Stimulated activated CD4-positive, alpha-beta T cell treated with anti-CD3 and anti-CD28 coated beads, TNF-alpha, amount 100 ng/mL, for 4 hours (primary cell): ENCODE measurements around the gene TENT4B.
"Not testable (repeated sequence)": the region's sequence is repeated elsewhere in the genome, so short reads cannot be mapped to it uniquely, and the experiment has no call there.

Source experiments
- DNase-seq, 3 experiments: peaks; one replicate each; pipeline ENCODE4 v3.0.0-alpha.2; 2020; ENCODE audit warnings: low read depth in 3 of 3

The TENT4B gene

DNA sequence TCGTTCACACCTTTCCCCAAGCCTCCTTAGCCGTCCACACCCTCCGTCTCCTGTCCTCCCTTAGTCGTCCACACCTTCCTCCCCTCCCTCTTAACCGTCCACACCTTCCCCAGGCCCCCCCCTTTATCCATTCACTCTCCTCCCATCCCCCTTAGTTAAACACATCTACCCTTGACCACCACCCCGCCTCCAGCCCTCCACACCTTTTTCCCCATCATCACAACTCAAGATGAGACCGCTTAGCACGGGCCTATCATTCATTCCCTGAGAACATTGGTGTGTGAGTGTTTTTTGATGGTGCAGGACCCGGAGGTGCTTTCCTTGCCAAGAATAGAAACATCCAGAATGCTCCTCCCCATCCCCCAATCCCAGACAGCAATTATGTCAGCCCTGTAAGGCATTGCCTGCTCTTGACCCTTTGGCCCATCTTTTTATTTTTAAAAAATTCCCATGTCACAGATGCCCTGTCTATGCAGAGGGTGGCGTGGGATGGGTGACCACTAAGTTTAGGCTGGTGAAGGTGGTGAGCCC lies 1.4 kb downstream of the TENT4B start:
- DNase-seq = no peak

DNA sequence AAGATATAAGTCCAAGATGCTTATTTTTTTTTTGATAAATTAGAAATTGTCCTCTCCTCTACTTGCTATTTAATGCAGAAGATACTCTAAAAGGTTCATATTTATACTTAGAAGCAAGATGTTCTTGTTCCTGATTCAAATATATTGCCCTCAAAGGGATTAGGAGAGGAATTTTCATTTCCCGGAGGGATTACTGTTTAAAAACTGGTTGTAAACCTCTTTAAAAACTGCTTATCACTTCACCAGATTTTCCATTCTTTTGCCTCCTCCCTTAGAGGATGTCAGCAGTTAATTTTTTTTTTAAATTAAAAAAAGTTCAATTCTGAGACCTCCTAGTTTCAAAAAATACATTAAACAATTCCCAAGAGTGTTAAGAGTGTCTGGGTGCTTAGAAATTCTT lies 2.8 kb downstream of the TENT4B start:
- DNase-seq = no peak

DNA sequence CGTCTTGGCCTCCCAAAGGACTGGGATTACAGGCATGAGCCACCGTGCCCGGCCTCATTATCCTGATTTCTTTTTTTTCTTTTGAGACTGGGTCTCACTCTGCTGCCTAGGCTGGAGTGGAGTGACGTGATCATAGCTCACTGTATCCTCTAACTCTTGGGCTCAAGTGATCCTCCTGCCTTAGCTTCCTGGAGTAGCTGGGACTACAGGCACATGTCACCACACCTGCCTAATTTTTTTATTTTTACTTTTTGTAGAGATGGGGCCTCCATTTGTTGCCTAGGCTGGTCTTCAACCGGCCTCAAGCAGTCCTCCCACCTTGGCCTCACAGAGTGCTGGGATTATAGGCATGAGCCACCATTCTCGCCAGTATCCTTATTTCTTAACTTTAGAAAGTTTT lies 3.5 kb downstream of the TENT4B start:
- no peak for DNase-seq

DNA sequence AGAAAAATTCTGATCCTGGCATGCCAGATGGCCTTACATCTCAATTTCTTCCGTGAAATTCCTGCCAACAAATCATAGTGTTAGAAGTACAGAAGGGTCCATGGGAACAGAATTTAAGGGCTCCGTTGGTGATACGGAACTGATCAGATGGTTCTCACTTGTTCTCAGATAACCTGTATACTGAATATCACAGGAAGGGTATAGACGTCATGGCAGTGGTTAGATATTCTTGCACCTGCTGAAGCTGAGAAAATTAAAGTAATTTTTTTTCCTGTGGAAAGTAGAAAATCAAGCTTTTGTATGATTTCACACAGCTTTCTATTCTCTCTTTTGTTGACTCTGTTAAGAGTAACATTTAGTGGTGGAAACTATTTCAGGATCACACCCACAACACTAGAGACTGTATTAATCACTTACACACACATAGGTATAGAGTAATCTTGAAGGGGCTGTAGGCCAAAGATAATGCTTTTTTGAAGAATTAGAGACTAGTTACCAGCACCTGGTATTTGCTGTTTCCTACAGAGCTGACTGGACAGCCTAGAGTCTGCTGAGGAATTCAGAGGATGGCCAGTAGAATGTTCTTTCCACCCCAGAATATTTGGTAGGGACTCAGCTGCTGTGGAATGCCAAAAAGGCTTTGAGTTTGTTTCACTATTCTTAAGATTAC lies 7.5 kb downstream of the TENT4B start:
- DNase-seq = no peak

DNA sequence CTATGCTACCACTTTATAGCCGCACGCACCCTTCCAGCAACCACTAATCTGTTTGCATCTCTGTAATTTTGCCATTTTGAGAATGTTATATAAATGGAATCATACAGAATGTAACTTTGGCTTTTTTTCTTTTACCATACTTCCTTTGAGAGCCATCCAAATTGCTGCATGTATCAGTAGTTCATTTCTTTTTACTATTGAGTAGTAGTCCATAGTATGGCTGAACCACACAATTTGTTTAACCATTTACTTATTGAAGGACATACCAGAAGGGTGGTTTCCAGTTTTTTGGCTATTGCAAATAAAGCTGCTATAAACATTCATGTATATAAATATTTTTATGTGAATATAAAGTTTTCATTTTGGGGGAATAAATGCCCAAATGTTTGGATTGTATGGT lies 8.8 kb downstream of the TENT4B start:
- no peak for DNase-seq

DNA sequence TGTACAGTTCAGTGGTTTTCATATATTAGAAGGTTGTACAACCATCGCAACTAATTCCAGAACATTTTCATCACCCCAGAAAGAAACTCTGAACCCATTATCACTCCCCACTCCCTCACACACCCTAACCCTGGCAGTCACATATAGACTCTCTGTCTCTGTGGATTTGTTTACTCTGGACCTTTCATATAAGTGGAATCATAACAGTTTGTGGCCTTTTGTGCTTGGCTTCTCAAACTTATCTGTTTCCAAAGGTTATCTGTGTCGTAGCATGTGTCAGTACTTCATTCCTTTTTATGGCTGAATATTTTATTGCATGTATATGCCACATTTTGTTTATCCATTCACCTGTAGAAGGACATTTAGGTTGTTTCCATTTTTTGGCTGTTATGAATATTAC lies 12.4 kb downstream of the TENT4B start:
- no peak for DNase-seq

DNA sequence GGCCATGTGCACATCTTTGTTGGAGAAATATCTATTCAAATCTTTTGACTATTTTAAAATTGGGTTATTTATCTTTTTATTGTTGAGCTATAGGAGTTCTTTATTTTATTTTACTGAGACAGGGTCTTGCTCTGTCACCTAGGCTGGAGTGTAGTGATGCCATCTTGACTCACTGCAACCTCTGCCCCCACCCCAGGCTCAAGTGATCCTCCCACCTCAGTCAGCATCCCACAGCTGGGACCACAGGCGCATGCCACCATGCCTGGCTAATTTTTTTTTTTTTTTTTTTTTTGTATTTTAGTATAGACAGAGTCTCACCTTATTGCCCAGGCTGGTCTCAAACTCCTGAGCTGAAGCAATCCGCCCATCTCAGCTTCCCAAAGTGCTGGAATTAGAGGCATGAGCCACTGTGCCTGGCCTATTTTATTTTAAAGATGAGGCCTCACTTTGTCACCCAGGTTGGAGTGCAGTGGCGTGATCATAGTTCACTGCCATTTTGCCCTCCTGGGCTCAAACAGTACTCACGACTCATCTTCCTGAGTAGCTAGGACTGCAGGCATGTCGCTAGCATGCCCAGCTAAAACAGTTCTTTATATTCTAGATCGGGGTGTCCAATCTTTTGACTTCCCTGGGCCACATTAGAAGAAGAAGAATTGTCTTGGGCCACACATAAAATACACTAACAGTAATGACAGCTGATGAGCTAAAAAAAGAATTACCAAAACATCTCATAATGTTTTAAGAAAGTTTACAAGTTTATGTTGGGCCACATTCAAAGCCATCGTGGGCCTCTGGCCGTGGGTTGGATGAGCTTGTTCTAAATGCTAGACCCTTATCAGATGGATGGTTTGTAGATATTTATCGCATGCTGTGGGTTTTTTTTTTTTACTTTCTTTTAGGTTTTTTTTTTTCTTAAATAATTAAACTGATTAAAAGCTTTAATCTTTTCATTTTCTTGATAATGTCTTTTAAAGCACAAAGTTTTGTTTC lies 13.7 kb downstream of the TENT4B start:
- DNase-seq = no peak

DNA sequence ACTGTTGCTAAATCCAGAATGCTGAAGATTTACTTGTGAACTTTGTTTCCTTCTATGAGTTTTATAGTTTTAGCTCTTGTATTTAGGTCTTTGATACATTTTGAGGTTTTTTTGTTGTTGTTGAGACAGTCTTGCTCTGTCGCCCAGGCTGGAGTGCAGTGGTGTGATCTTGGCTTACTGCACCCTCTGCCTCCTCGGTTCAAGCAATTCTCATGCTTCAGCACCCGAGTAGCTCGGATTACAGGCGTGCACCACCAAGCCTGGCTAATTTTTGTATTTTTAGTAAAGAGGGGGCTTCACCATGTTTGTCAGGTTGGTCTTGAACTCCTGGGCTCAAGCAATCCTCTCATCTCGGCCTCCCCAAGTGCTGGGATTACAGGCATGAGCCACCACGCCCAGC lies 14.4 kb downstream of the TENT4B start:
- no peak for DNase-seq

DNA sequence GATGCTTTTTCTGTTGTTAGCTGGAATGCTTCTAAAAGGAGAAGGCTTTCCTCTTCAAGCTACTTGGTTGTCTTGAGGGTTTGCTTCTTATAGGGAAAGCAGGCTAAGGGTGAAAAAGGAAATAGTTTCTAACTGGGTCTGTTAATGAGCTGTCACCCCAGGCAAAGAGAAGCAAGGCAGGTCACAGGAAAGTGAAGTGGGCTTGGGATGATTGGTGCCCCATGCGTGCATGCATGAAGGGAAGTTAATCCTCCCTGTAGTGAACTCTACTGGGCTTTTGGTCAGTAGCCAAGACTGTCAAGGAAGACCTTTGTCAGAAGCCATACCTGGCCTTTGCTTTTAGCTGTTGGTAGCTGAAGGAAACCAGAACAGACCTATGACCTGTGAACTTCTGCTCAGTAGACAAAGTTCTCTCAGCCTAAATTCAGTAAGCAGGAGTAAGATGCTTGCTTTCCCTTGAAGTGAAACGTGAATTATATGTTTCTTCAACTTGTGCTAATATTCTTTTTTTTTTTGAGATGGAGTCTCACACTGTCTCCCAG lies 16.5 kb downstream of the TENT4B start:
- DNase-seq = no peak

DNA sequence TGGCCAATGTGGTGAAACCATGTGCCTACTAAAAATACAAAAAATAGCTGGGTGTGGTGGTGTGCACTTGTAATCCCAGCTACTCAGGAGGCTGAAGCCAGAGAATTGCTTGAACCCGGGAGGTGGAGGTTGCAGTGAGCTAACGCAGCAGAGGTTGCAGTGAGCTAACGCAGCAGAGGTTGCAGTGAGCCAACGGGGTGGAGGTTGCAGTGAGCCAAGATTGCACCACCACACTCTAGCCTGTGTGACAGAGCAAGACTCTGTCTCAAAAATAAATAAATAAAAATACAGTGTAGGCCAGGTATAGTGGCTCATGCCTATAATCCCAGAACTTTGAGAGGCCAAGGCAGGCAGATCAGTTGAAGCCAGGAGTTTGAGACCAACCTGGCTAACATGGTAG lies 18.7 kb downstream of the TENT4B start:
- DNase-seq = not testable (repeated sequence)

DNA sequence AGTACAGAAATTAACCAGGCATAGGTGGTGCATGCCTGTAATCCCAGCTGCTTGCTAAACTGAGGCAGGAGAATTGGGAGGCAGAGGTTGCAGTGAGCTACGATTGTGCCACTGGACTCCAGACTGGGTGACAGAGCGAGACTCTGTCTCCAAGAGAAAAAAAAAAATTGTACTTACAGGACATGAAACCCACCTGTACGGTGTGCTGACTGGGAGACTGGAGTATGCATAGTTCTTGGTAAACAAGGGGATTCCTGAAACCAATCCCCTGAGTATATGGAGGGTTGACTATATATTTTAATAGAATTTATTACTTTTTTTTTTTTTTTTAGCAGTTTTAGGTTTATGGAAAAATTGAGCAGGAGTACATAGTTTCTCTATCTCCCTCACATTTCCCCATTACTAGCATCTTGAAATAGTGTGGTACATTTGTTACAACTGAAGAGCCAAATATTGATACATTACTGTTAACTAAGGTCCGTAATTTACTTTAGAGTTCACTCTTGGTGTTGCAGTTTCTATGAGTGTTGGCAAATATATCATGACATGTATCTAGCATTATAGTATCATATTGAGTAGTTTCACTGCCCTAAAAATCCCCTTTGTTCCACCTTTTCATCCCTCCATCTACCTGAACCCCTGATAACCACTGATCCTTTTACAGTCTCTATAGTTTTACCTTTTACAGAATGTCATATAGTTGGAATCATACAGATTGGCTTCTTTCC lies 19.3 kb downstream of the TENT4B start:
- DNase-seq = no peak

DNA sequence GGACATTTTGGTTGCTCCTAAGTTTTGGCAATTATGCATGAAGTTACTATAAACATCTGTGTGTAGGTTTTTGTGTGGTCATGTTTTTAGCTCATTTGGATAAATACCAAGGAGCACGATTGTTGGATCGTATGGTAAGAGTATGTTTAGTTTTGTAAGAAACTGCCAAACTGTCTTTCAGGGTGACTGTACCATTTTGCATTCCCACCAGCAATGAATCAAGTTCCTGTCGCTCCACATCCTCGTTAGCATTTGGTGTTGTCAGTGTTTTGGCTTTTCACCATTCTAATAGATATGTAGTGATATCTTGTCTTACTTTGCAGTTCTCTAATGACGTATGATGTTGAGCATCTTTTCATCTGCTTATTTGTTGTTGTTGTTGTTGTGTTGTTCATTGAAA lies 20.2 kb downstream of the TENT4B start:
- DNase-seq = no peak

DNA sequence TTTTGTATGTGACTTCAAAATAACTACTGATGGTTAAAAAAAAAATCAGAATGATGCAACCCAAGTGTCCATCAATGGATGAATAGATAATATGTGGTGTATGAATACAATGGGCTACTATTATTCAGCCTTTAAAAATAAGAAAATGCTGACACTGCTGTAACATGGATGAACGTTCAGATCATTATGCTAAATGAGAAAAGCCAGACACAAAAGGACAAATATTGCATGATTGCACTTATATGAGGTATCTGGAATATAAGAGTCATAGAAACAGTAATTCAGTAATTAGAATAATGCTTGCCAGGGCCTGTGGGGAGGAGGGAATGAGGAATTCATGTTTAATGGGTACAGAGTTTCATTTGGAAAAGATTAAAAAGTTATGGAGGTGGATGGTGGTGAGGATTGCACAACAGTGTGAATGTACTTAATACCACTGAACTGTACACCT lies 25.4 kb downstream of the TENT4B start:
- DNase-seq = no peak

DNA sequence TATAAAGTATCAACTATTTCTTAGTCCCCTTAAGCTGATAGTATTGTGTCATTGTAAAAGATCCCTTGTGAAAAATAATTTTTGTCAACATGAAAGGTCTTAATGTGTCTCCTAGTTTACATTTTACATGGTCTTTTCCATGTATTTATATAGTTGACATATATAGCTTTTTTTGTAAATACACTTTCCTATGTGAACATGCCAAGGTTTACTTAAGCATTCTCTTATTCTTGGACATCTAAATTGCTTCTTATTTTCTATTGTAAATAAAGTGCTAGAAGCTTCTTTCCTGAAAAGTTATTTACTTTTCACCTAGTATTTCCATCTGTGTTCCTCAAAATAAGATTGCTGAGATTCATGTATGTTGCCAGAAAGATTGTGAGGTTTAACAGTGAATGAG lies 29.3 kb downstream of the TENT4B start:
- no peak for DNase-seq

DNA sequence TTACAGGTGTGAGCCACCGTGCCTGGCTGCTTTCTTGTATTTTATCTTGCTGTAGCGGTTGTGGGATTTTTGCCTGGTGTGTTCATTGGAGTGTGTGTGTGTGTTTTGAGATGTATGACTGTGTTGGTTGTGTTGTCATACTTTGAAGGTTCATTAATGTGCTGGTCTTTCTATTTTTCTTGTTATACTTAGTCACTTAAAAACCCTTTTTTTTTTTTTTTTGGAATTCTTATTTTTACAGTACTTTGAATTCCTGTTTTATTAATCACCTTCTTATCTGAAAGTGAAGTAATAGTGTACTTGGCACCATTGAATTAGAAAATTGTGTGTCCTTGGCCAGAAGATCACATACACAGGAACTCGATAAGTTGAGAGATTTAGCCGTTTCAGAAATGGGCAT lies 30.2 kb downstream of the TENT4B start:
- no peak for DNase-seq

DNA sequence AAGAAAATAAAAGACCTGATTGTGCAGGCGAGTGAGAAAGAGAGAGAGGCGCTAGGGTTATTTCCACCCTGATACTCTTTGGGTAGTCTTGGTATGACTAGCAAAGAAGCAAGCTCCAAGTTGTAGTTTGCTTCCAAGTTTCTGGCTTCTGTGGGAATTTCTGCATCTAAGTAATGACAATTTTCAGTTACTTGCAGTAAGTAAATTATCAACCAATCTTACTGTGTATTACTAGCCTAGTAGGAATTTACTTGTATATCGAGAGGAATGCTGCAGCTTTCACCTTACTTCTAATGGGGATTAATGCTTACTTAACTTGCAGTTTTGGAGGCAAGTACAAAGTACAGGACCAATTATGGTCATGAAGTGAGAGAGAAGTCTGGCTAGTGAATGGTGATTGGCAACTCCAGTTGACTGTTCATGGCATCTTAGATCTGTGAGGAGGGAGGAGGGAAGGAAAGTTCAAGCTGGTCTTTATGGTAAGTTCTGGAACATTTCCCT lies 31.9 kb downstream of the TENT4B start:
- no peak for DNase-seq

DNA sequence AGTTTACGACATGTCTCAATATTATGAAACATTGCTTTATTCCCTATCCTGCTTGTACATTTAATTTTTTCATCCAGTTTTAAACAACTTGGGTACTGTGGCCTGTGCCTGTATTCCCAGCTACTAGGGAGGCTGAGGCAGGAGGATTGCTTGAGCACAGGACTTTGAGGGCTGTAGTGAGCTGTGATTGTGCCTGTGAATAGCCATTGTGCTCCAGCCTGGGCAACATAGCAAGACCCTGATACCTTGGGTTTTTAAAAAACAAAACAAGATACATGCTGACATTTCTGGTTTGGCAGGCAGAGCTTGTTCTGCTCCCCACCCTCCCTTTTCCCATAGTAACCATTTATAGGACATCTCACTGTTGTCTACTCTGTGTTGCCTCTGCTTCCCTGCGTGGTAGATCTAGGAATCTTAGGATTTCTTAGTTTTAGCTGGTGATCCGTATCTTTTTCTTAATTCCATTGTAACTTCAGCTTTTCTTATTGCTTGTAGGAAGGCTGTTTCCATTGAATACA lies 35.6 kb downstream of the TENT4B start:
- DNase-seq = no peak

DNA sequence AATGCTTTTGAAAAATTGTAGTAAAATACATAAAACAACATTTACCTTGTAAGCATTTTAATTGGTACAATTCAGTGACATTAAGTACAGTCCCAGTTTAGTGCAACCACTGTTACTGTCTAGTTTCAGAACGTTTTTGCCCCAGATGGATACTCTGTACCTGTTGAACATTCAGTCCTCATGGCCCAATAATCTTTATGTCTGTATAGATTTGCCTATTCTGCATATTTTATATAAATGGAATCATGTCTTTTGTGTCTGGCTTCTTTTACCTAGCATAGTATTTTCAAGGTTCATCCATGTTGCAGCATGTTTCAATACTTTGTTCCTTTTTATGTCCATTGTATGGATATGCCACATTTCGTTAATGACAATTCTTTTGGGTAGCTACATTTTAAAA lies 37.2 kb downstream of the TENT4B start:
- DNase-seq = no peak

DNA sequence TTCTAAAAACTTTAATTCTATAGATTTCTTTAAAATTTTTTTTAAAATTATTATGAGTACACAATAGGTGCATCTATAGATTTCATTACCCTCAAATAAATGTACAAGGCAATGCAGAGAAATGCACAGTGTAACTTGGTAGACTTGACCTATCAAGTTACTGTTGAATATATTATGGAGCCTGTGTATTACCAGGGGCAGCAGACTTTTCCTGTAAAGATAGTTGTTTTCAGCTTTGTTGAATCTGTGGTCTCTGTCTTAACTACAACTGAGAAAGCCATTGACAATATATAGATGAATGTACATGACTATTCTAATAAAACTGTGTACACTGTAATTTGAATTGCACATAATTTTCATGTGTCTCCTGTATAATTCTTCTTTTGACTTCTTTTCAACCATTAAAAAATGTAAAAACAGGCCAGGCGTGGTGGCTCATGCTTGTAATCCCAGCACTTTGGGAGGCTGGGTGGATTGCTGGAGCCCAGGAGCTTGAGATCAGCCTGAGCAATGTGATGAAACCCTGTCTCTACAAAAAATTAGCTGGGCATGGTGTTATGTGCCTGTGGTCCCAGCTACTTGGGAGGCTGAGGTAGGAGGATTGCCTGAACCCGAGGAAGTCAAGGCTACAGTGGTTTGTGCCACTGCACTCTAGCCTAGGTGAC lies 39.4 kb downstream of the TENT4B start:
- no peak for DNase-seq

DNA sequence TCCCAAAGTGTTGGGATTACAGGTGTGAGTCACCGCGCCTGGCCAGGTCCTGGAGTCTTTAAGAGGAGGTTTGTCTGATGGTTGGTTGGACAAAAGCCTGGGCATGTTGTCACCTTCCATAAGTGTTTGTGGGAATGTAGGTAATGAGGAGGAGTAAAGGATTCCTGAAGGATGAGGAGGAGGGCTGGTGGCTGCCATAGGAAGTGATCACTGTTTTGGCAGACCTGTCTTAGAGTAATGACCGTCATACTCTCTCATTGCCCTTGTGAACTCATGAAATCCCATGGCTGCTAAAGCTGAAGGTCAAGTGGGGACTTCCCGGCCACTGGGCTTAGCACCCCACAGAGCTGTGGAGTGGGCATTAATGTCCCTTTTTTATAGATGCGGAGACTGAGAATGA lies 40.5 kb downstream of the TENT4B start:
- DNase-seq = no peak

DNA sequence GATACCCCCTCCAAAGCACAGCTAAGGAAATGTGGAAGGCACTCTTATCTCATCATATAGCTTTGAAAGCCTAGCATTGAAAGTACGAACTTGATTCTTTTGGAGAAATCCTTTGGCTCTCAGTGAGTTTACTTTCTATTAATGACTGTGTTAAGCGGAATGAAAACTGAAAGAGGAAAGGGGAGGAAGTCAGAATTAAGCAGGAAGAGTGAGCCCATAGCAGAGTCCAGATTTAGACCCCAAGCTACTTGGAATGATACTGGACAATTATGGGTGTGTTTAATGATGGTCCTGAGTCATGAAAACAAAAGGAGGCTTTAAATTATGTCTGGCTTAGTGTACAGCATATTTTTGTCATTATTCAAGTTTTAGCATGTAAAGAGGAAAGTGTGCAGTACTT lies 42.2 kb downstream of the TENT4B start:
- DNase-seq = no peak
